ENCODE measurements around the gene SH3PXD2A.

SH3PXD2A gene

GRCh38 chr10:103791858-103792257, 63.5 kb downstream of the SH3PXD2A start:
- Histone ChIP-seq H3K9ac (ENCODE audit: low read length in 2 of 2) (no peak overlapping the region), H3K36me3 (ENCODE audit: control insufficient read depth in 2 of 2, insufficient read depth in 2 of 2, low read length in 2 of 2) (no peaks in the 10 kb centered on the region), H3K4me1 (ENCODE audit: control insufficient read depth, insufficient read depth, low read length) (peaks cover 9% of the 10 kb centered on the region), H3K27ac (ENCODE audit: low read length) (no peak overlapping the region), H3K9me3 (ENCODE audit: control insufficient read depth in 2 of 2, low read length in 2 of 2) (no peaks in the 10 kb centered on the region), H3K4me3 (ENCODE audit: low read length in 2 of 2) (no peak overlapping the region), H3K27me3 (ENCODE audit: control insufficient read depth in 1 of 2, insufficient read depth in 2 of 2, low read length in 2 of 2) (no peaks in the 10 kb centered on the region)

- Histone ChIP-seq H3K27me3 (ENCODE audit: control insufficient read depth in 1 of 2, insufficient read depth in 2 of 2, low read length in 2 of 2) (no peaks in the 10 kb centered on the region), H3K4me3 (ENCODE audit: low read length in 2 of 2) (no peak overlapping the region), H3K9me3 (ENCODE audit: control insufficient read depth in 2 of 2, low read length in 2 of 2) (no peaks in the 10 kb centered on the region), H3K9ac (ENCODE audit: low read length in 2 of 2) (no peak overlapping the region), H3K36me3 (ENCODE audit: control insufficient read depth in 2 of 2, insufficient read depth in 2 of 2, low read length in 2 of 2) (no peaks in the 10 kb centered on the region), H3K27ac (ENCODE audit: low read length) (no peak overlapping the region), H3K4me1 (ENCODE audit: control insufficient read depth, insufficient read depth, low read length) (peaks cover 11% of the 10 kb centered on the region)
Observed at GRCh38 chr10:103791291-103791690, 64.1 kb downstream of the SH3PXD2A start.

GRCh38 chr10:103790580-103790979, 64.8 kb downstream of the SH3PXD2A start:
- no peak overlapping the region for H3K4me3 ChIP-seq (ENCODE audit: low read length in 2 of 2)
- H3K27ac ChIP-seq (ENCODE audit: low read length) = no peak overlapping the region
- peaks cover 17% of the 10 kb centered on the region for H3K4me1 ChIP-seq (ENCODE audit: control insufficient read depth, insufficient read depth, low read length)
- H3K9me3 ChIP-seq (ENCODE audit: control insufficient read depth in 2 of 2, low read length in 2 of 2) = no peaks in the 10 kb centered on the region
- no peaks in the 10 kb centered on the region for H3K36me3 ChIP-seq (ENCODE audit: control insufficient read depth in 2 of 2, insufficient read depth in 2 of 2, low read length in 2 of 2)
- no peak overlapping the region for H3K9ac ChIP-seq (ENCODE audit: low read length in 2 of 2)
- H3K27me3 ChIP-seq (ENCODE audit: control insufficient read depth in 1 of 2, insufficient read depth in 2 of 2, low read length in 2 of 2) = no peaks in the 10 kb centered on the region

GRCh38 chr10:103789771-103790201, 65.6 kb downstream of the SH3PXD2A start:
- no peak overlapping the region for H3K4me3 ChIP-seq (ENCODE audit: low read length in 2 of 2)
- no peaks in the 10 kb centered on the region for H3K27me3 ChIP-seq (ENCODE audit: control insufficient read depth in 1 of 2, insufficient read depth in 2 of 2, low read length in 2 of 2)
- no peaks in the 10 kb centered on the region for H3K9me3 ChIP-seq (ENCODE audit: control insufficient read depth in 2 of 2, low read length in 2 of 2)
- no peak overlapping the region for H3K9ac ChIP-seq (ENCODE audit: low read length in 2 of 2)
- no peaks in the 10 kb centered on the region for H3K36me3 ChIP-seq (ENCODE audit: control insufficient read depth in 2 of 2, insufficient read depth in 2 of 2, low read length in 2 of 2)
- H3K27ac ChIP-seq (ENCODE audit: low read length) = no peak overlapping the region
- peaks cover 23% of the 10 kb centered on the region for H3K4me1 ChIP-seq (ENCODE audit: control insufficient read depth, insufficient read depth, low read length)

- Histone ChIP-seq H3K9ac (ENCODE audit: low read length in 2 of 2) (peak overlapping the region in 1 of 2 donors; percentile 29), H3K27ac (ENCODE audit: low read length) (no peak overlapping the region)
Observed at GRCh38 chr10:103789161-103789560, 66.2 kb downstream of the SH3PXD2A start.

GRCh38 chr10:103787331-103787730, 68.0 kb downstream of the SH3PXD2A start:
- no peaks in the 10 kb centered on the region for H3K9me3 ChIP-seq (ENCODE audit: control insufficient read depth in 2 of 2, low read length in 2 of 2)
- no peak overlapping the region for H3K9ac ChIP-seq (ENCODE audit: low read length in 2 of 2)
- H3K27me3 ChIP-seq (ENCODE audit: control insufficient read depth in 1 of 2, insufficient read depth in 2 of 2, low read length in 2 of 2) = no peaks in the 10 kb centered on the region
- no peak overlapping the region for H3K27ac ChIP-seq (ENCODE audit: low read length)
- H3K4me1 ChIP-seq (ENCODE audit: control insufficient read depth, insufficient read depth, low read length) = peaks cover 32% of the 10 kb centered on the region
- H3K4me3 ChIP-seq (ENCODE audit: low read length in 2 of 2) = no peak overlapping the region
- H3K36me3 ChIP-seq (ENCODE audit: control insufficient read depth in 2 of 2, insufficient read depth in 2 of 2, low read length in 2 of 2) = no peaks in the 10 kb centered on the region

More at GRCh38 chr10:103789161-103789560, 66.2 kb downstream of the SH3PXD2A start:
- Histone ChIP-seq H3K9me3 (ENCODE audit: control insufficient read depth in 2 of 2, low read length in 2 of 2) (no peaks in the 10 kb centered on the region), H3K36me3 (ENCODE audit: control insufficient read depth in 2 of 2, insufficient read depth in 2 of 2, low read length in 2 of 2) (no peaks in the 10 kb centered on the region), H3K27me3 (ENCODE audit: control insufficient read depth in 1 of 2, insufficient read depth in 2 of 2, low read length in 2 of 2) (no peaks in the 10 kb centered on the region), H3K4me1 (ENCODE audit: control insufficient read depth, insufficient read depth, low read length) (peaks cover 24% of the 10 kb centered on the region), H3K4me3 (ENCODE audit: low read length in 2 of 2) (no peak overlapping the region)

DNA sequence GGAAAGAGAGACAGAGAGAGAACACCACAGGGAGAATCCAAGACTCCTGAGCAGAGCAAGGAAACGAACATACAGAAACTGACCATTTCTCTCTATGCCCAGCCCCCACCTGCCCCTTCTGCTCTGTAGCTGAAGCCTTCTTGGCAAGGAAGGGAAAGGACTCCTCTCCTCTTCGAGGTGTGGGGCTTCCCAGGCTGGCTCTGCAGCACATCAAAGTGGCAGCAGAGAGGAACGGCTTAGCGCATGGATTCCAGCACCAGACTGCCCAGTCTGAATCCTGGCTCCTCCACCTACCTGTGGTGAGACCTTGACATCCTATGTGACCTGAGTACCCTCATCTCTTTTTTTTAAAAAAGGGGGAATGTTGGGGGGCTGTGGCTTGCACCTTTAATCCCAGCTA, 69.4 kb downstream of the SH3PXD2A start:
- peaks cover 32% of the 10 kb centered on the region for H3K4me1 ChIP-seq (ENCODE audit: control insufficient read depth, insufficient read depth, low read length)
- no peak overlapping the region for H3K4me3 ChIP-seq (ENCODE audit: low read length in 2 of 2)
- H3K27ac ChIP-seq (ENCODE audit: low read length) = no peak overlapping the region
- no peaks in the 10 kb centered on the region for H3K9me3 ChIP-seq (ENCODE audit: control insufficient read depth in 2 of 2, low read length in 2 of 2)
- H3K9ac ChIP-seq (ENCODE audit: low read length in 2 of 2) = no peak overlapping the region
- H3K36me3 ChIP-seq (ENCODE audit: control insufficient read depth in 2 of 2, insufficient read depth in 2 of 2, low read length in 2 of 2) = no peaks in the 10 kb centered on the region
- H3K27me3 ChIP-seq (ENCODE audit: control insufficient read depth in 1 of 2, insufficient read depth in 2 of 2, low read length in 2 of 2) = no peaks in the 10 kb centered on the region

- no peak overlapping the region for H3K9ac ChIP-seq (ENCODE audit: low read length in 2 of 2)
- H3K9me3 ChIP-seq (ENCODE audit: control insufficient read depth in 2 of 2, low read length in 2 of 2) = no peaks in the 10 kb centered on the region
- no peaks in the 10 kb centered on the region for H3K27me3 ChIP-seq (ENCODE audit: control insufficient read depth in 1 of 2, insufficient read depth in 2 of 2, low read length in 2 of 2)
- no peaks in the 10 kb centered on the region for H3K36me3 ChIP-seq (ENCODE audit: control insufficient read depth in 2 of 2, insufficient read depth in 2 of 2, low read length in 2 of 2)
- H3K4me3 ChIP-seq (ENCODE audit: low read length in 2 of 2) = no peak overlapping the region
- H3K27ac ChIP-seq (ENCODE audit: low read length) = no peak overlapping the region
- peaks cover 35% of the 10 kb centered on the region for H3K4me1 ChIP-seq (ENCODE audit: control insufficient read depth, insufficient read depth, low read length)
Observed at GRCh38 chr10:103784723-103785418, 70.5 kb downstream of the SH3PXD2A start.

GRCh38 chr10:103784089-103784488, 71.3 kb downstream of the SH3PXD2A start:
- Histone ChIP-seq H3K9ac (ENCODE audit: low read length in 2 of 2) (no peak overlapping the region), H3K9me3 (ENCODE audit: control insufficient read depth in 2 of 2, low read length in 2 of 2) (no peaks in the 10 kb centered on the region), H3K36me3 (ENCODE audit: control insufficient read depth in 2 of 2, insufficient read depth in 2 of 2, low read length in 2 of 2) (no peaks in the 10 kb centered on the region), H3K27me3 (ENCODE audit: control insufficient read depth in 1 of 2, insufficient read depth in 2 of 2, low read length in 2 of 2) (no peaks in the 10 kb centered on the region), H3K27ac (ENCODE audit: low read length) (no peak overlapping the region), H3K4me3 (ENCODE audit: low read length in 2 of 2) (no peak overlapping the region), H3K4me1 (ENCODE audit: control insufficient read depth, insufficient read depth, low read length) (peaks cover 42% of the 10 kb centered on the region)

DNA sequence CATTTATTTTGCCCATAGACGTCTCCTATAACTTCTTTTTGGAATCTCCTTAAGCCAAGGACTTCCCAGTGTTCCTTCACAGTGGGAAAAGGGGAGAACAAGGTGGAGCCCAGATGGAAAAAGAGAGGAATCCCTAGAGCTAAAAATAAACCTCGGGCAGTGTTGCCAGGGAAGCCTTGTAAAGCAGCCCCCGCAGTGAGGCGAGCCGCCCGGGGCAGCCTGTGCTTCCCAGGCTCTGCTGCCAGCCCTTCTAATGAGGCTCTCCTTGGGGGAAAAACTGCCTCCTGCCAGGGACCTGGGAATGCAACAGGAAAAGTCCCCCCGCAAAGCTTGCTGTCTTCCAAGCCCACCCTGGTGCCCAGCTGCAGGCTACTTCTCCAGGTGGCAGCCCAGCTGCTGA, 71.7 kb downstream of the SH3PXD2A start:
- Histone ChIP-seq H3K9ac (ENCODE audit: low read length in 2 of 2) (no peak overlapping the region), H3K4me1 (ENCODE audit: control insufficient read depth, insufficient read depth, low read length) (peaks cover 42% of the 10 kb centered on the region), H3K27ac (ENCODE audit: low read length) (no peak overlapping the region)

DNA sequence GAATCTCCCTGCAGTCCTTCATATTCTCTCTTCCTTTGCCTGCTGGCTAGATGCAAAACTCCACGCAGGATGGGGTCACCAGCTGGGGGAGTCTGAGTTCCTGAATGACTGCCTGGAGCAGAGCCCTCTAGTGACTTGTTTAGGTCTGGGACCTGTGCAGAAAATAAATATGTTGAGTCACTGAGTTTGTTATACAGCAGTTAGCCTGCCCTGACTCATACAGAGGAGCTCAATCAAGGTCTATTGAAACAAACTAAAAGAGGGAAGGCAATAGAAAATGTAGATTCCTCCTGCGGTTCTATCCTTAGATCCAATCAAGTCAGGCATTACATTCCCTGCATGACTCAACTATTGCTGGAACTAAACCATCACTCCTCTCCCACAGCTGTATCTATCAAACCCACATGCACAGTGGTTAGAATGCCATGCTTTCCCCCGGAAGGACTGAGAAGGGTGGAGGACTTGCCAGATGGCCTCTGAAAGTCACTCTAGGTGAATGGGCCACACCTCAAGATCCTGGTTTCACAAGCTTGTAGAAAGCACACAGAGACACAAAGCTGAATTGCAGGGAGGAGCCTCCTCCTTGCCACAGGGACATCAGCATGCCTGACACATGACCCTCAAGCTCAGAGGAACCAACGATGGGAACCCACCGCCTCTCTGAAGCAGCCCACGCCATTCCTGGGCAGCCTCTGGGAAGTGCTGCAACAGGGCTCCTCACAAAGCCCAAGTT, 73.9 kb downstream of the SH3PXD2A start:
- H3K9me3 ChIP-seq (ENCODE audit: control insufficient read depth in 2 of 2, low read length in 2 of 2) = no peaks in the 10 kb centered on the region
- no peaks in the 10 kb centered on the region for H3K36me3 ChIP-seq (ENCODE audit: control insufficient read depth in 2 of 2, insufficient read depth in 2 of 2, low read length in 2 of 2)
- H3K27me3 ChIP-seq (ENCODE audit: control insufficient read depth in 1 of 2, insufficient read depth in 2 of 2, low read length in 2 of 2) = no peaks in the 10 kb centered on the region
- H3K27ac ChIP-seq (ENCODE audit: low read length) = no peak overlapping the region
- no peak overlapping the region for H3K4me3 ChIP-seq (ENCODE audit: low read length in 2 of 2)
- H3K4me1 ChIP-seq (ENCODE audit: control insufficient read depth, insufficient read depth, low read length) = peaks cover 41% of the 10 kb centered on the region
- H3K9ac ChIP-seq (ENCODE audit: low read length in 2 of 2) = no peak overlapping the region

More for the DNA sequence above, 71.7 kb downstream of the SH3PXD2A start:
- no peaks in the 10 kb centered on the region for H3K36me3 ChIP-seq (ENCODE audit: control insufficient read depth in 2 of 2, insufficient read depth in 2 of 2, low read length in 2 of 2)
- H3K9me3 ChIP-seq (ENCODE audit: control insufficient read depth in 2 of 2, low read length in 2 of 2) = no peaks in the 10 kb centered on the region
- no peak overlapping the region for H3K4me3 ChIP-seq (ENCODE audit: low read length in 2 of 2)
- H3K27me3 ChIP-seq (ENCODE audit: control insufficient read depth in 1 of 2, insufficient read depth in 2 of 2, low read length in 2 of 2) = no peaks in the 10 kb centered on the region
